Esophagus muscularis mucosa (tissue), 4 donors: ENCODE data around the gene SHISAL2A.

Source experiments
- CTCF ChIP-seq, 3 experiments: fragments of 200-600 bp in 2 of 3; fragments of 450-650 bp in 1 of 3; sonication (generic) in 2 of 3; IDR thresholded peaks; one replicate each; pipeline ENCODE4 v1.5.1; 2017 to 2019; ENCODE audit warnings: antibody characterized with exemption in 3 of 3, mild to moderate bottlenecking in 2 of 3, moderate library complexity in 1 of 3
- EP300 ChIP-seq: sonication (generic); formaldehyde crosslinking; IDR thresholded peaks from one replicate; pipeline ENCODE4 v1.6.1; 2017; ENCODE audit warnings: antibody characterized with exemption
- POLR2A ChIP-seq: fragments of 450-650 bp; IDR thresholded peaks from one replicate; pipeline ENCODE4 v1.6.1; 2017; ENCODE audit warnings: antibody characterized with exemption, moderate library complexity, mild to moderate bottlenecking, low read depth
- POLR2AphosphoS5 ChIP-seq, 2 donors: sonication (generic); formaldehyde crosslinking; IDR thresholded peaks; one replicate each; pipeline ENCODE4 v1.6.1; 2017; ENCODE audit warnings: antibody characterized with exemption in 2 of 2

DNA sequence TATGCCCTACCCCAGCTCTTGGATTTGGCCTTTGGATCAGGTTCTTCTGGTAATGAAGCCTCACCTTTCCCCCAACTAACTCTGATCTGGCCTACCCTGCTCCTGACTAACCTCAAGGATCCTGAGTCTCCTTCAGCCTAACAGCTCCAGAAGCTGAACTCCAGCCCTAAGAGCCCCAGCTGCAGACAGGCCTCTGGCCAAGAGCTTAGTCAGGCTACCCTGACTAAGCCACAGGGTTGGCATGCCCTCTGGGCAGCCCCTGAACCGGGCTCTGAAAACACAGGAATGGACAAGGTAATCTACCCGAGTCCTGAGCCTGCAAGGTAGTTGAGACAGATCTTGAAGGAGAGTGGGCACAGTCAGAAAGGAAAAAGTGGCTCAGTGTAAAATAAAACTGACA lies 35.7 kb downstream of the SHISAL2A start:
- TF ChIP-seq CTCF (IDR thresholded peaks at IDR 0.05) (no peak), EP300 (no peak), POLR2A (no peak), POLR2AphosphoS5 (IDR thresholded peaks at IDR 0.05) (no peak)
